Measurements from ENCODE around the gene RPN1. TPM values are rescaled to one million over a fixed set of nuclear protein-coding genes. Genes with fewer than 3 reads are reported as not detected.
A peak's percentile ranks its signal among the peaks of the same experiment; 100 is the strongest.

The RPN1 gene
- total and polyA plus RNA-seq, 10 of the 15 experiments (the other 5 are each of a cell fraction or from before 2014, with no cell fraction given): 56.1 to 266 (median 157) TPM

- H3K27ac ChIP-seq (ENCODE audit: control insufficient read depth, insufficient read depth): no peak overlapping the region
- no peaks in the 10 kb centered on the region for H3K27me3 ChIP-seq (replicated peaks in 1 of 2; ENCODE audit: control insufficient read depth in 2 of 2, insufficient read depth in 2 of 2, low read length in 1 of 2)
- ChIA-PET CTCF (no interaction called here), RAD21 (ENCODE audit: unreplicated experiment) (no interaction called here), POLR2A (no interaction called here), SMC1A (ENCODE audit: uncharacterized antibody, unreplicated experiment) (no interaction called here)
- intact Hi-C loops (cut with micrococcal nuclease; ENCODE audit: unreplicated experiment) (no loop called here), in situ Hi-C loops (cut with MboI) (loop anchor here (25.0 kb wide), 1 partner anchor 535 kb away; no protein-coding TSS in a partner anchor)
- H3K36me3 ChIP-seq (ENCODE audit: control insufficient read depth in 2 of 2, insufficient read depth in 2 of 2, low read length in 1 of 2): peaks cover 47 to 48% of the 10 kb centered on the region in 2 experiments
- TF ChIP-seq NFXL1 (IDR thresholded peaks at IDR 0.05; ENCODE audit: borderline replicate concordance) (no peak), POLR2A (IDR thresholded peaks at IDR 0.05; ENCODE audit: low read depth, low read length) (0 out of 2 replicates have a peak, but pooled peaks have one; percentile 30)
- peaks cover 6% of the 10 kb centered on the region for H3K79me2 ChIP-seq (ENCODE audit: control insufficient read depth, insufficient read depth, low read length)
- H3K9ac ChIP-seq (ENCODE audit: control insufficient read depth, insufficient read depth, low read length): no peak overlapping the region
- no TSS peak for BruUV-seq (replicated peaks)
- H3K9me3 ChIP-seq (replicated peaks; ENCODE audit: control insufficient read depth, insufficient read depth, low read length): no peaks in the 10 kb centered on the region
- WGBS (ENCODE audit: insufficient coverage, insufficient replicate concordance, low lambda C conversion rate, missing lambda C conversion rate): 94% methylated on average over 9 of the region's 9 CpGs
- no peak overlapping the region for H2AFZ ChIP-seq (ENCODE audit: control insufficient read depth, low read depth, low read length)
- H3K4me1 ChIP-seq (ENCODE audit: control insufficient read depth, insufficient read depth, low read length): peaks cover 14% of the 10 kb centered on the region
- H3K4me2 ChIP-seq (ENCODE audit: control insufficient read depth, insufficient read depth): no peak overlapping the region
- FAIRE-seq (no peak), DNase-seq (ENCODE audit: low read depth, low spot score) (no peak), ATAC-seq (no peak)
- no peaks in the 10 kb centered on the region for H4K20me1 ChIP-seq (ENCODE audit: control insufficient read depth, insufficient read depth)
- H3K4me3 ChIP-seq: no peak overlapping the region
Observed at GRCh38 chr3:128621931-128622330, 28.7 kb downstream of the RPN1 start.

DNA sequence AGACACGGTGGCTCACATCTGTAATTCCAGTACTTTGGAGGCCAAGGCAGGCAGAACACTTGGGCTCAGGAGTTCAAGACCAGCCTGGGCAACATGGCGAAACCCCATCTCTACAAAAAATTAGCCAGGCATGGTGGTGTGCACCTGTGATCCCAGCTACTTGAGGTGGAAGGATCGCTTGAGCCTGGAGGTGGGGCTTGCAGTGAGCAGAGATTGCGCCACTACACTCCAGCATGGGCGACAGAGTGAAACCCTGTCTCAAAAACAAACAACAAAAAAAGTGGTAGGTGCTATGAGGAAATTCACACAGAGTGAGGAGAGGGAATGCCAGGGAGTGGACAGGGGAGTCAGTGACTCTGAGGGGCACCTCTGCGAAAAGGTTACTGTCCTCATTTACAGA is 29.4 kb downstream of the RPN1 start:
- no TSS peak for BruUV-seq (replicated peaks)
- CTCF ChIA-PET: interaction anchor here (1.0 to 1.3 kb wide), 2 partner anchors 16 to 59 kb away, joined by 3 to 4 read pairs; no protein-coding TSS in a partner anchor
- no peaks in the 10 kb centered on the region for H3K9me3 ChIP-seq (replicated peaks; ENCODE audit: control insufficient read depth, insufficient read depth, low read length)
- no peak overlapping the region for H2AFZ ChIP-seq (ENCODE audit: control insufficient read depth, low read depth, low read length)
- peaks cover 45 to 47% of the 10 kb centered on the region in 2 experiments for H3K36me3 ChIP-seq (ENCODE audit: control insufficient read depth in 2 of 2, insufficient read depth in 2 of 2, low read length in 1 of 2)
- H3K79me2 ChIP-seq (ENCODE audit: control insufficient read depth, insufficient read depth, low read length): peaks cover 6% of the 10 kb centered on the region
- 95% methylated on average over 6 of the region's 6 CpGs for WGBS (ENCODE audit: insufficient coverage, insufficient replicate concordance, low lambda C conversion rate, missing lambda C conversion rate)
- FAIRE-seq (no peak), ATAC-seq (no peak), DNase-seq (ENCODE audit: low read depth, low spot score) (no peak)
- H3K4me1 ChIP-seq (ENCODE audit: control insufficient read depth, insufficient read depth, low read length): peaks cover 14% of the 10 kb centered on the region
- no peaks in the 10 kb centered on the region for H3K27me3 ChIP-seq (replicated peaks in 1 of 2; ENCODE audit: control insufficient read depth in 2 of 2, insufficient read depth in 2 of 2, low read length in 1 of 2)
- POLR2A ChIA-PET: interaction anchor here (1.5 kb wide), 1 partner anchor 59 kb away, joined by 3 read pairs; no protein-coding TSS in a partner anchor
- H4K20me1 ChIP-seq (ENCODE audit: control insufficient read depth, insufficient read depth): no peaks in the 10 kb centered on the region
- RAD21 ChIA-PET (ENCODE audit: unreplicated experiment): no interaction called here
- no peak overlapping the region for H3K4me2 ChIP-seq (ENCODE audit: control insufficient read depth, insufficient read depth)
- no peak overlapping the region for H3K4me3 ChIP-seq
- in situ Hi-C loops (cut with MboI): loop anchor here (25.0 kb wide), 1 partner anchor 534 kb away; no protein-coding TSS in a partner anchor
- SMC1A ChIA-PET (ENCODE audit: uncharacterized antibody, unreplicated experiment): no interaction called here
- no peak overlapping the region for H3K27ac ChIP-seq (ENCODE audit: control insufficient read depth, insufficient read depth)
- TF ChIP-seq ZNF217 (IDR thresholded peaks at IDR 0.05) (no peak), SRF (IDR thresholded peaks at IDR 0.05; ENCODE audit: low read depth in 2 of 2, low read length in 2 of 2) (no peak), SREBF2 (IDR thresholded peaks at IDR 0.05; ENCODE audit: low read length) (no peak), ZNF24 (IDR thresholded peaks at IDR 0.05) (no peak), RAD21 (IDR thresholded peaks at IDR 0.05; ENCODE audit: insufficient read depth, low read depth, low read length) (no peak), ATF7 (IDR thresholded peaks at IDR 0.05; ENCODE audit: low read depth) (no peak), FOXM1 (IDR thresholded peaks at IDR 0.05; ENCODE audit: low read depth, low read length) (no peak), FOXK2 (IDR thresholded peaks at IDR 0.05) (no peak), DPF2 (IDR thresholded peaks at IDR 0.05) (no peak), TBL1XR1 (IDR thresholded peaks at IDR 0.05; ENCODE audit: low read depth, low read length) (no peak), NFYA (IDR thresholded peaks at IDR 0.05; ENCODE audit: borderline replicate concordance, low read depth, low read length) (no peak), BCL11A (IDR thresholded peaks at IDR 0.05; ENCODE audit: low read depth, low read length) (no peak)
- H3K9ac ChIP-seq (ENCODE audit: control insufficient read depth, insufficient read depth, low read length): no peak overlapping the region
- intact Hi-C loops (cut with micrococcal nuclease; ENCODE audit: unreplicated experiment): no loop called here

All from GM12878 (cell line).